ENCODE measurements around the gene PRPF6. TPM values are rescaled to one million over a fixed set of nuclear protein-coding genes. Genes with fewer than 3 reads are reported as not detected.
"Not testable (repeated sequence)": the region's sequence is repeated elsewhere in the genome, so short reads cannot be mapped to it uniquely, and the experiment has no call there.

The PRPF6 gene
- polyA plus RNA-seq, 4 donors, result 35.3 to 61.2 (median 48.1) TPM

DNA sequence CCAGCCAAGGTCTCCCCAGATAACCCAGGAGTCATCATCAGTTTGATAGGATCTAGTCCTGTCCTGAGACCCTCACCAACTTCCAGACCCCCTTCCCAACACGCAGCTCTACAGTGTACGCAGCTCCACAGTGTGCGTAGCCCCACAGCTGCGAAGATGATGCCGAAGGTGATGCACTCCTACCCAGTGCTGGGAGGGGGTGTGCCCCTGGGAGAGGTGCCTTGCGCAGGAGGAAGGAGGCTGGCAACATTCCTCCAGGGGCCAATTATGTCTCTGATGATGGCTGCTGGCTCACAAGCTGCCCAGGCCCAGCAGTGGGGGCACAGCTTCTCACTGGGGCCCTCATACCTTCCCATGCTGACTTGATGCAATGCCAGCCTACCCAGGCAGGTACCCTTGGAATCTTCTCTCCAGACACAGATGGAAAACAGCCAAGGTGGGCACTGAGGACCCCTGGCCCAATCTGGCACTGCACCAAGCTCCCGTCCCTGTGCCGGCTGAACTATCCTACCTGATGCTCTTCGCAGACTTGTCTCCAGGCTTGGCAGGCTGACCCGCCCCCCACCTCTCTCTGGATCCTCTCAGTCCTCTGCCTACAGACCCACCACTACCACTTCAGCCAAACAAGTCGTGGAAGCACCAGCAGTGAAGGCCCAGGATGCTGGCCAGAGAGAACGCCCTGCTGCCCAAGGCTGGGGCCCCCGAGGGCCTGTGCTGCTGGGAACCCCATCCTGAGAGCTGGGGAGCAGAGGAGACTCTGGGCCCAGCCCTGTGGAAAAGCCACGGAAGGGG, 12.6 kb upstream of the PRPF6 start:
- Histone ChIP-seq H3K27ac (ENCODE audit: low read depth in 1 of 3, low read length in 2 of 3) (no peak overlapping the region), H3K4me1 (ENCODE audit: control insufficient read depth in 3 of 3, insufficient read depth in 2 of 3, low read depth in 1 of 3, low read length in 2 of 3) (peaks cover 0 to 12% (median 6%) of the 10 kb centered on the region in 3 donors), H3K4me3 (ENCODE audit: low read depth in 1 of 3, low read length in 3 of 3) (peak overlapping the region in 1 of 3 donors; percentile 49), H3K27me3 (ENCODE audit: control insufficient read depth in 3 of 3, insufficient read depth in 3 of 3, low read length in 3 of 3) (peaks cover 0 to 7% (median 0%) of the 10 kb centered on the region in 3 donors), H3K36me3 (ENCODE audit: control insufficient read depth in 3 of 3, insufficient read depth in 2 of 3, low read depth in 1 of 3, low read length in 3 of 3) (peaks cover 0 to 37% (median 0%) of the 10 kb centered on the region in 3 donors), H3K9me3 (ENCODE audit: control insufficient read depth in 2 of 2, insufficient read depth in 1 of 2, low read depth in 1 of 2, low read length in 1 of 2) (peaks cover 0 to 41% of the 10 kb centered on the region in 2 donors)
- DNase-seq (no peak), FAIRE-seq (no peak)
- WGBS, 3 donors, result 78 to 87% (median 84%) methylated on average over 14 of the region's 14 CpGs

DNA sequence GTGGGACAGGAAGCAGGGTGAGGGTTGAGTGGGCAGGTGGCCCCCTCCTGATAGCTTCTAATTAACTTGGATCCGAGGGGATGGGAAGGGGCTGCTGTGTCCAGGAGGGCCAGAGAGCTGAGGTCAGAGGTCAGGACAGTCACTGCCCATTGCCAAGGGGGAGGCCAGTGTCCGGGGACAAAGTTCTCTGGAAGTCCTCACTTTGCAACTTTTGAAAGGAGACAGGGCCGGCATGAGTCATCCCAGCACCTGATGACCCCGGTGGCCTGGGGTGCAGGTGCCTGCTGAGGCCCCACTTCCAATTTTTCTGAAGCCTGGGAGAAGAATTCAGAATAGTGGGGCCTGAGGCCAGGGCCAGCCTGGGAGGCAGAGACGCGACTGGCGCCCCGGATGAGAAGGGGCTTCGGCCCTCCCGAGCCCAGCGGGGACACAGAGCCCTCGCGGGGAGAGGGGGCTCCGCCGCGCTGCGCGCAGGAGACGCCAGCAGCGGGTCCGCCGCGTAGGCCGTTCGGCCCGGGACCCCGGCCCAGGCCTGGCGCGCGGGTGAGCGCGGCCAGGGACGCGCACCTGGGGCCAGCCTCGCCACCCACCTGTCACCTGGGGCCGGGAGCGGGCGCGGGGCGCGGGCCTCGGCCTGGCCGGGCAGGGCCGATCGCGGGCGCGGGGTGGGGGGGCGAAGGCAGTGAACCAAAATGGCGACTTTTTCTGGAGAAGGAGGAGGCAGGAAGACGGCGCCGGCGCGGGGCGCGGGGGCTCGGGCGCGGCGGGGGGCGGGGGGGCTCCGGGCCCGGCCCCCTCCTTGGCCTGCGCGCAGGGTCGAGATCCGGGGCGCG, 11.8 kb upstream of the PRPF6 start:
- FAIRE-seq, result no peak
- Histone ChIP-seq H3K27me3 (ENCODE audit: control insufficient read depth in 3 of 3, insufficient read depth in 3 of 3, low read length in 3 of 3) (peaks cover 0 to 7% (median 0%) of the 10 kb centered on the region in 3 donors), H3K4me1 (ENCODE audit: control insufficient read depth in 3 of 3, insufficient read depth in 2 of 3, low read depth in 1 of 3, low read length in 2 of 3) (peaks cover 0 to 12% (median 6%) of the 10 kb centered on the region in 3 donors), H3K9me3 (ENCODE audit: control insufficient read depth in 2 of 2, insufficient read depth in 1 of 2, low read depth in 1 of 2, low read length in 1 of 2) (peaks cover 0 to 33% of the 10 kb centered on the region in 2 donors), H3K27ac (ENCODE audit: low read depth in 1 of 3, low read length in 2 of 3) (peak overlapping the region in 1 of 3 donors; percentile 51), H3K36me3 (ENCODE audit: control insufficient read depth in 3 of 3, insufficient read depth in 2 of 3, low read depth in 1 of 3, low read length in 3 of 3) (peaks cover 0 to 29% (median 0%) of the 10 kb centered on the region in 3 donors), H3K4me3 (ENCODE audit: low read depth in 1 of 3, low read length in 3 of 3) (peak overlapping the region; percentile 49 to 80 (median 51))
- DNase-seq, result peak; percentile 28 to 47
- 1 to 3% (median 3%) methylated on average over 30 to 69 of the region's 70 CpGs for WGBS, 3 donors

DNA sequence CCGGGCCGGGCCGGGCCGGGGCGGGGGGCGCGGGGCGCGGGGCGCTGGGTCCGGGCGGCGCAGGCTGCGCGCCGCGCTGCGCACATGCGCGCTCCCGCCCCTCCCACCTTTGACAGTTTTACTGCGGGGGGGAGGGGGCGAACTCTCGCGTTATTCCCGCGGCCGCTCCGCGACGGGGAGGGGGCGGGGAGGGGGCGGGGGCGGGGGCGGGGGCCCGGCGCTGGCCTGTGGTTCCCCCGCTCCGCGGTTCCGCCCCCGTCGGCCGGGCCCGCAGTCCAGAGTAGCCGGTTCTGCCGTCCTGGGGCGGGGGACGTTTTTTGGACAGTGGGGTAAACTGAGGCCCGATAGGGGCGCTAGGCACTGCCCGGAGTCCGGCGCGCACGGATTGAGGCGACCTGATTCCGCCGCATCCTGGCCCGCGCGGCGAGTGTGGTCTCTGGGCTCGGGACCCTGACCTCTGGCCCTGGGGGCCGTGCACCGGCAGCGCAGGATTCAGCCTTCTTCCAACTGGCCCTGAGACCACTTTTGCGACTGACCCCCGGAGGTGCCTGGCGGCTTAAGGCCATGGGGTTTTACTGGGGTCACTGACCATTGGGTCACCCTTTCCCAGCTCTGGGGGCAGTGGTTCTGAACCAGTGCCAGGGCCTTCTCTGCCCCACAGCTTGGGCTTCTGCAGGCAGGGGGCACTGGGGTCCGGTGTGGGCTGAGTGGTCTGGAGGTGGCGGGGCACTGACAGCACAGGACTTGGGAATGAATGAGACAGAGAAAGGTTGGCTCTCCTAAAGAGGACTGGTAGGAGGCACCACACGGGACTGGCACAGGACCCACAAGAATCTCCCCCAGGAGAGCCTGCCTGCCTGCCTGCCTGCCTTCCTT, 10.9 kb upstream of the PRPF6 start, which contains the start of gene ZNF512B:
Gene ZNF512B (minus strand): TSS at position 93 of the 876 bp plus-strand sequence. CDS start 1,980 bp downstream, outside the sequence.
- DNase-seq (peak in 1 of 2 donors; percentile 45), FAIRE-seq (no peak)
- peaks cover 0 to 31% (median 0%) of the 10 kb centered on the region in 3 donors for H3K36me3 ChIP-seq (ENCODE audit: control insufficient read depth in 3 of 3, insufficient read depth in 2 of 3, low read depth in 1 of 3, low read length in 3 of 3)
- H3K4me3 ChIP-seq (ENCODE audit: low read depth in 1 of 3, low read length in 3 of 3), result peak within 1 kb of the TSS; percentile 49 to 80 (median 51)
- peaks cover 0 to 27% of the 10 kb centered on the region in 2 donors for H3K9me3 ChIP-seq (ENCODE audit: control insufficient read depth in 2 of 2, insufficient read depth in 1 of 2, low read depth in 1 of 2, low read length in 1 of 2)
- H3K4me1 ChIP-seq (ENCODE audit: control insufficient read depth in 3 of 3, insufficient read depth in 2 of 3, low read depth in 1 of 3, low read length in 2 of 3), result peaks cover 0 to 12% (median 6%) of the 10 kb centered on the region in 3 donors
- 3 to 9% (median 4%) methylated on average over 22 to 66 of the region's 73 CpGs for WGBS, 3 donors
- peaks cover 0 to 7% (median 0%) of the 10 kb centered on the region in 3 donors for H3K27me3 ChIP-seq (ENCODE audit: control insufficient read depth in 3 of 3, insufficient read depth in 3 of 3, low read length in 3 of 3)
- peak within 1 kb of the TSS in 1 of 3 donors; percentile 51 for H3K27ac ChIP-seq (ENCODE audit: low read depth in 1 of 3, low read length in 2 of 3)

DNA sequence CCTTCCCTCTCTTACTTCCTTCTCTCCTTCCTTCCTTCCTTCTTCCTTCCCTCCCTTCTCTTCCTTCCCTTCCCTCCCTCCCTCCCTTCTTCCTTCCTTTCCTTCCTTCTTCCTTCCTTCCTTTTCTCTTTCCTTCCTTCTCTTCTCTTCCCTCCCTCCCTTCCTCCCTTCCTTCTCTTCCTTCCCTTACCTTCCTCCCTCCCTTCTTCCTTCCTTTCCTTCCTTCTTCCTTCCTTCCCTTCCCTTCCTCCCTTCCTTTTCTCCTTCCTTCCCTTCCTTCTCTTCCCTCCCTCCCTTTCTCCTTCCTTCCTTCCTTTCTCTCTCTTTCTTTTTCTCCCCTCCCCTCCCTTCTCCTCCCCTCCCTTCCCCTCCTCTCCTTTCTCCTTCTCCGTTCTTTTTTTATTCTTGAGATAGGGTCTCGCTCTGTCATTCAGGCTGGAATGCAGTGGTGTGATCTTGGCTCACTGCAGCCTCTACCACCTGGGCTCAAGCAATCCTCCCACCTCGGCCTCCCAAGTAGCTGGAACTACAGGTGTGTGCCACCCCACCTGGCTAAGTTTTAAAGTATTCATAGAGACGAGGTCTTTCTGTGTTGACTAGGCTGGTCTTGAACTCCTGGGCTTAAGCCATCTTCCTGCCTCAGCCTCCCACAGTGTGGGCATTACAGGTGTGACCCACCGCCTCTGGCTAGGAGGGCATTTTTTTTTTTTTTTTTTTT, 10.1 kb upstream of the PRPF6 start:
- no peak for DNase-seq
- 80 to 91% (median 83%) methylated on average over 5 of the region's 5 CpGs for WGBS, 3 donors
- Histone ChIP-seq H3K36me3 (ENCODE audit: control insufficient read depth in 3 of 3, insufficient read depth in 2 of 3, low read depth in 1 of 3, low read length in 3 of 3) (peaks cover 0 to 36% (median 0%) of the 10 kb centered on the region in 3 donors), H3K4me3 (ENCODE audit: low read depth in 1 of 3, low read length in 3 of 3) (no peak overlapping the region), H3K27ac (ENCODE audit: low read depth in 1 of 3, low read length in 2 of 3) (no peak overlapping the region), H3K9me3 (ENCODE audit: control insufficient read depth in 2 of 2, insufficient read depth in 1 of 2, low read depth in 1 of 2, low read length in 1 of 2) (peaks cover 0 to 27% of the 10 kb centered on the region in 2 donors), H3K27me3 (ENCODE audit: control insufficient read depth in 3 of 3, insufficient read depth in 3 of 3, low read length in 3 of 3) (peaks cover 0 to 7% (median 0%) of the 10 kb centered on the region in 3 donors), H3K4me1 (ENCODE audit: control insufficient read depth in 3 of 3, insufficient read depth in 2 of 3, low read depth in 1 of 3, low read length in 2 of 3) (peaks cover 0 to 12% (median 6%) of the 10 kb centered on the region in 3 donors)
- FAIRE-seq, result no peak

DNA sequence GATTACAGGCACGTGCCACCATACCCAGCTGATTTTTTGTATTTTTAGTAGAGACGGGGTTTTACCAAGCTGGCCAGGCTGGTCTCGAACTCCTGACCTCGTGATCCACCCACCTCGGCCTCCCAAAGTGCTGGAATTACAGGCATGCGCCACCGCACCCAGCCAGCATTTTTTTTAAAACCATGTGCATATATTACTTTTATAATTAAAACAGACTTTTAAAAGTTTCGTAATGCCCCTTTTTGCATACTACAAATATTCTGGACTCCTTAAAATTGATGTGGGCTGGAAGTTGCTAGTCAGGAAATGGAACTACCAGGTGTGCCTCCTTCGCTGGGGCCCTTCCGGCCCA, 9.0 kb upstream of the PRPF6 start:
- H3K4me3 ChIP-seq (ENCODE audit: low read depth in 1 of 3, low read length in 3 of 3); DNase-seq; H3K27me3 ChIP-seq (ENCODE audit: control insufficient read depth in 3 of 3, insufficient read depth in 3 of 3, low read length in 3 of 3); H3K27ac ChIP-seq (ENCODE audit: low read depth in 1 of 3, low read length in 2 of 3); FAIRE-seq: not testable (repeated sequence)
- Histone ChIP-seq H3K36me3 (ENCODE audit: control insufficient read depth in 3 of 3, insufficient read depth in 2 of 3, low read depth in 1 of 3, low read length in 3 of 3) (peaks cover 0 to 28% (median 0%) of the 10 kb centered on the region in 3 donors), H3K9me3 (ENCODE audit: control insufficient read depth in 2 of 2, insufficient read depth in 1 of 2, low read depth in 1 of 2, low read length in 1 of 2) (peaks cover 0 to 17% of the 10 kb centered on the region in 2 donors), H3K4me1 (ENCODE audit: control insufficient read depth in 3 of 3, insufficient read depth in 2 of 3, low read depth in 1 of 3, low read length in 2 of 3) (peaks cover 0 to 12% (median 6%) of the 10 kb centered on the region in 3 donors)
- WGBS, 3 donors, result 83 to 87% (median 84%) methylated on average over 10 of the region's 10 CpGs

DNA sequence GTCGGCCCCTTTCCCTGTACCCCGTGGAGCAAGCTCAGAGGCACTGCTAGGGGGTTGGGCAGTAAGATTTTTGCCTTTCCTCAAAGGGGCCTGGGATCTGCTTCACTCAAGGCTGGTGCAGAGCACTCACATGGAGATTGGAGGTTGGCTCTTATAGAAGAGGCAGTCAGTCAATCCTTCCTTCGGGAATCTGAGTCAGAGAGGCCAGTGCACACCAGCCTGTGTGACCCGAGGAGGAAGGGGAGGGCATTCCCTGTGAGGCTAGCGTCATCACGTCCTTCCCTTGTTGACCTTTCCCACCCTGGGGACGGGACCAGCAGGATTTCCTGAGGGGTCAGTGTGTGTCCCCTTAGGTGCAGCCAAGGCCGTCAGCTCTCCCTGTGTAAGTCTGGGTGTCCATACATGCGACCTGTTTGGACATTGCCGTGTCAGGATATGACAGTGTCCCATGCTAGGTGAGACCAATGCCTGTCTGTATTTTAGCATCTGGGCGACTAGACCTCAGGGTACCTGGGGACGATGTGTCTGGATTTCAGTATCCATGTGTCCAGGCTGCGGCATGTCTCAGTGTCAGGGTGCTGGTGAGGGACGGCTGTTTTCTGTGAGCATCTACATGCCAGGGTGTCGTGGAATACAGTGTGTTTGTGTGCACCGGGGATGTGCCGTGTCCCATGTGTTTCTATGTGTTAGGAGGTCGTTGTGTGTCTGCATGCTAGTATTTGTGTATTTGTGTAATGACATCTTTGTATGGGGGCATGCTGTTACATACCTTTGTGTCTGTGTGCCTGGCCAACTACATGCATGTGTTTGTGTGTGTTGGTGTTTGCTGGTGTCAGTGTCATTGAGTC, 8.4 kb upstream of the PRPF6 start:
- no peak overlapping the region for H3K27ac ChIP-seq (ENCODE audit: low read depth in 1 of 3, low read length in 2 of 3)
- peaks cover 0 to 23% (median 0%) of the 10 kb centered on the region in 3 donors for H3K36me3 ChIP-seq (ENCODE audit: control insufficient read depth in 3 of 3, insufficient read depth in 2 of 3, low read depth in 1 of 3, low read length in 3 of 3)
- 72 to 80% (median 75%) methylated on average over 18 of the region's 18 CpGs for WGBS, 3 donors
- H3K4me1 ChIP-seq (ENCODE audit: control insufficient read depth in 3 of 3, insufficient read depth in 2 of 3, low read depth in 1 of 3, low read length in 2 of 3), result peaks cover 0 to 12% (median 6%) of the 10 kb centered on the region in 3 donors
- H3K27me3 ChIP-seq (ENCODE audit: control insufficient read depth in 3 of 3, insufficient read depth in 3 of 3, low read length in 3 of 3), result peaks cover 0 to 7% (median 0%) of the 10 kb centered on the region in 3 donors
- H3K4me3 ChIP-seq (ENCODE audit: low read depth in 1 of 3, low read length in 3 of 3), result no peak overlapping the region
- peaks cover 0 to 11% of the 10 kb centered on the region in 2 donors for H3K9me3 ChIP-seq (ENCODE audit: control insufficient read depth in 2 of 2, insufficient read depth in 1 of 2, low read depth in 1 of 2, low read length in 1 of 2)
- DNase-seq, result no peak
- FAIRE-seq, result no peak

DNA sequence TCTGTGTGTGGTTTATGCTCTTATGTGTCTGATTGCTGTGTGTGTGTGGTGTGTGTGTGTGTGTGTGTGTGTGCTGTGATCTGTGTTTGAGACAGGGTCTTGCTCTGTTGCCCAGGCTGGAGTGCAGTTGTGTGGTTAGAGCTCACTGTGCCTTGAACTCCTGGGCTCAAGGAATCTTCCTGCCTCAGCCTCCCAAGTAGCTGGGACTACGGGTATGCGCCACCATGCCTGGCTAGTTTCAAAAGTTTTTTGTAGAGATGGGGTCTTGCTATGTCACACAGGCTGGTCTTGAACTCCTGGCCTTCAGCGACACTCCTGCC, 7.8 kb upstream of the PRPF6 start:
- Histone ChIP-seq H3K27ac (ENCODE audit: low read depth in 1 of 3, low read length in 2 of 3) (no peak overlapping the region), H3K9me3 (ENCODE audit: control insufficient read depth in 2 of 2, insufficient read depth in 1 of 2, low read depth in 1 of 2, low read length in 1 of 2) (peaks cover 0 to 5% of the 10 kb centered on the region in 2 donors), H3K36me3 (ENCODE audit: control insufficient read depth in 3 of 3, insufficient read depth in 2 of 3, low read depth in 1 of 3, low read length in 3 of 3) (peaks cover 0 to 17% (median 0%) of the 10 kb centered on the region in 3 donors), H3K27me3 (ENCODE audit: control insufficient read depth in 3 of 3, insufficient read depth in 3 of 3, low read length in 3 of 3) (peaks cover 0 to 7% (median 0%) of the 10 kb centered on the region in 3 donors), H3K4me3 (ENCODE audit: low read depth in 1 of 3, low read length in 3 of 3) (no peak overlapping the region), H3K4me1 (ENCODE audit: control insufficient read depth in 3 of 3, insufficient read depth in 2 of 3, low read depth in 1 of 3, low read length in 2 of 3) (peaks cover 0 to 12% (median 6%) of the 10 kb centered on the region in 3 donors)
- no peak for DNase-seq
- no peak for FAIRE-seq
- 87 to 97% (median 92%) methylated on average over 3 of the region's 3 CpGs for WGBS, 3 donors
